HepG2 (cell line): ENCODE results near the gene C20orf202. TPM values are rescaled to one million over a fixed set of nuclear protein-coding genes. Genes with fewer than 3 reads are reported as not detected.

Source experiments
- ASH2L ChIP-seq: fragments of 300-600, 200-600 bp; sonication (generic); IDR thresholded peaks from 2 replicates; pipeline ENCODE4 v1.7.0; 2017; ENCODE audit warnings: low read depth, mild to moderate bottlenecking, moderate library complexity, mixed read lengths, low read length; ENCODE audit not compliant: insufficient read length
- CCAR2 ChIP-seq: fragments of 200-400 bp; formaldehyde crosslinking; optimal IDR thresholded peaks from 2 replicates; pipeline ENCODE3; 2018; ENCODE audit warnings: low read depth, mild to moderate bottlenecking, low read length, moderate library complexity
- EZH2 ChIP-seq: conservative IDR thresholded peaks from 2 replicates; pipeline ENCODE4 v1.6.1; 2012; ENCODE audit warnings: mild to moderate bottlenecking, low read depth, low read length, moderate library complexity
- FOXP1 ChIP-seq, 2 experiments: fragments of 450-650 bp in 1 of 2; IDR thresholded peaks; 2 replicates each; pipeline ENCODE4 v1.6.1; 2017 to 2018; ENCODE audit warnings: antibody characterized with exemption in 1 of 2
- GABPB1 ChIP-seq: IDR thresholded peaks from 2 replicates; pipeline ENCODE4 v1.6.1; 2016; ENCODE audit warnings: mild to moderate bottlenecking, missing genetic modification reagents, moderate library complexity, missing compliant biosample characterization
- HMG20A ChIP-seq: IDR thresholded peaks from 2 replicates; pipeline ENCODE4 v1.6.1; 2016; ENCODE audit warnings: borderline replicate concordance
- KAT2B ChIP-seq: fragments of 150-350 bp; IDR thresholded peaks from 2 replicates; pipeline ENCODE4 v1.6.1; 2014; ENCODE audit warnings: low read depth, low read length, borderline replicate concordance
- NCOA2 ChIP-seq: sonication (generic); formaldehyde crosslinking; IDR thresholded peaks from 2 replicates; pipeline ENCODE4 v1.8.0; 2022; ENCODE audit warnings: inconsistent platforms
- NFKBIZ ChIP-seq: IDR thresholded peaks from 2 replicates; pipeline ENCODE4 v1.6.1; 2018; ENCODE audit warnings: missing genetic modification reagents, missing compliant biosample characterization
- PRMT3 ChIP-seq: sonication (generic); formaldehyde crosslinking; IDR thresholded peaks from 2 replicates; pipeline ENCODE4 v1.8.1; 2022; ENCODE audit warnings: low read depth, mild to moderate bottlenecking, moderate library complexity, missing genetic modification reagents, borderline replicate concordance
- RXRB ChIP-seq: IDR thresholded peaks from 2 replicates; pipeline ENCODE4 v1.6.1; 2016; ENCODE audit warnings: borderline replicate concordance, missing genetic modification reagents, missing compliant biosample characterization
- ZFP36L1 ChIP-seq: sonication (generic); formaldehyde crosslinking; IDR thresholded peaks from 2 replicates; pipeline ENCODE4 v1.8.0; 2022; ENCODE audit warnings: mild to moderate bottlenecking, missing genetic modification reagents, moderate library complexity
- ZNF34 ChIP-seq: sonication (generic); formaldehyde crosslinking; IDR thresholded peaks from 2 replicates; pipeline ENCODE4 v1.4.0; 2020; ENCODE audit warnings: mild to moderate bottlenecking, missing genetic modification reagents, borderline replicate concordance
- polyA plus RNA-seq, 8 experiments: library from polyadenylated mRNA; depleted of rRNA in 3 of 8; stranded (reverse) in 7 of 8; unstranded in 1 of 8; fragments of >200 nt; fragmentation: Illumina TruSeq in 4 of 8; extraction: Trizol in 4 of 8; gene quantifications; 2 replicates each; pipeline versions ENCODE4 v1.2.1 to v1.2.3, GENCODE V29; 2011 to 2016; ENCODE audit warnings: low read depth in 4 of 8, missing spikeins in 1 of 8, mixed read lengths in 1 of 8; ENCODE audit not compliant: insufficient read depth in 1 of 8
- total RNA-seq, 5 experiments: library from RNA; depleted of rRNA; stranded (reverse); fragments of >200 nt; fragmentation: Illumina TruSeq; extraction: Trizol; gene quantifications; 2 replicates each; pipeline ENCODE4 v1.2.3, GENCODE V29; 2016; ENCODE audit warnings: low read depth in 1 of 5
- TF ChIP-seq, protein P1 (sequence below): sonication (generic); formaldehyde crosslinking; IDR thresholded peaks from 2 replicates; pipeline ENCODE4 v1.5.1; 2020; ENCODE audit warnings: missing genetic modification reagents, mild to moderate bottlenecking, borderline replicate concordance
- TF ChIP-seq, protein P2 (sequence below): sonication (generic); formaldehyde crosslinking; IDR thresholded peaks from 2 replicates; pipeline ENCODE4 v1.4.0; 2020; ENCODE audit warnings: missing genetic modification reagents
- TF ChIP-seq, protein P3 (sequence below): sonication (generic); formaldehyde crosslinking; IDR thresholded peaks from 2 replicates; pipeline ENCODE4 v1.4.0; 2020; ENCODE audit warnings: missing genetic modification reagents, borderline replicate concordance
- TF ChIP-seq, protein P4 (sequence below): sonication (generic); formaldehyde crosslinking; IDR thresholded peaks from 2 replicates; pipeline ENCODE4 v1.9.0; 2021; ENCODE audit warnings: missing genetic modification reagents, borderline replicate concordance

The C20orf202 gene
- total and polyA plus RNA-seq, 2 of the 13 experiments (the other 11 are each of a cell fraction or from before 2014, with no cell fraction given), result 0.20 to 1.2 TPM

DNA sequence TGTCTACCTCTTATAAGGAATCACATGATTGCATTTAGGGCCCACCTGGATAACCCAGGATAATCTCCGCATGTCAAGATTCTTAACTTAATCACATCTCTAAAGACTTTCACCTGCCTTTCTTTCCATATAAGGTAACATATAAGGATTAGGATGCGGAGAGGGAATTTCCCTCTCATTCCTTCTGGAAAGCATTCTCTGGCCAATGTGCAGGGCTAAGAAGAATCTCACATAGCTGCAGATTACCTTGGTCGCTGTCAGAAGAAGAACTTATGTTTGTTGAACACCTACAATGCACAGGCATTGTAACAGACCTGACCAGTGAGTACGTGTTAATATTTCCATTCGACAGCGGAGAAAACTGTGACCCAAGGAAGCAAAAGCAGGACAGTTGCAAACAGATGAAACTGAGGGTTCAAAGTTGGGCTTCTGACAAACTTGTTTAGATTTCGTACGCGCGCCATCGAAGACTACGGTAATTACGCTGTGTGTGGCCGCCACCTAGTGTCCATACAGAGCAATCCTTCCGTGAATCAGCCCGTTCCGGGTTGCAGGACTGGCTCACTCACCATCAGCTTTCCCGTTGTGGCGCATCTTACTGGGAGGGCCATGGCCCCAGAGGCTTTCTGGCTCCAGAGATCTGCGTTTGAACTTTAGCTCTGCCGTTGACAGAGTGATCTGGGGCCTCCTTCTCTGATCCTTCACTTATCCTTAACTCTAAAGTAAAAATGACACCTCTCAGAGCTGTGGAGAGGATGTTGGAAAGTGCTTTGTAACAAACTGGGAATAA lies 9.5 kb downstream of the C20orf202 start (continued):
- TF ChIP-seq NFKBIZ (CRISPR knock-in tag), result no peak
- TF ChIP-seq, protein P1, sequence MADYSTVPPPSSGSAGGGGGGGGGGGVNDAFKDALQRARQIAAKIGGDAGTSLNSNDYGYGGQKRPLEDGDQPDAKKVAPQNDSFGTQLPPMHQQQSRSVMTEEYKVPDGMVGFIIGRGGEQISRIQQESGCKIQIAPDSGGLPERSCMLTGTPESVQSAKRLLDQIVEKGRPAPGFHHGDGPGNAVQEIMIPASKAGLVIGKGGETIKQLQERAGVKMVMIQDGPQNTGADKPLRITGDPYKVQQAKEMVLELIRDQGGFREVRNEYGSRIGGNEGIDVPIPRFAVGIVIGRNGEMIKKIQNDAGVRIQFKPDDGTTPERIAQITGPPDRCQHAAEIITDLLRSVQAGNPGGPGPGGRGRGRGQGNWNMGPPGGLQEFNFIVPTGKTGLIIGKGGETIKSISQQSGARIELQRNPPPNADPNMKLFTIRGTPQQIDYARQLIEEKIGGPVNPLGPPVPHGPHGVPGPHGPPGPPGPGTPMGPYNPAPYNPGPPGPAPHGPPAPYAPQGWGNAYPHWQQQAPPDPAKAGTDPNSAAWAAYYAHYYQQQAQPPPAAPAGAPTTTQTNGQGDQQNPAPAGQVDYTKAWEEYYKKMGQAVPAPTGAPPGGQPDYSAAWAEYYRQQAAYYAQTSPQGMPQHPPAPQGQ (CRISPR knock-in tag), result 0 out of 2 replicates have a peak, but pooled peaks have one; percentile 51
- TF ChIP-seq FOXP1 (IDR thresholded peaks at IDR 0.05), result no peak
- no peak; the same call in 1 of the 2 replicates for TF ChIP-seq FOXP1 (CRISPR knock-in tag; IDR thresholded peaks at IDR 0.05)
- TF ChIP-seq KAT2B, result no peak
- TF ChIP-seq, protein P2, sequence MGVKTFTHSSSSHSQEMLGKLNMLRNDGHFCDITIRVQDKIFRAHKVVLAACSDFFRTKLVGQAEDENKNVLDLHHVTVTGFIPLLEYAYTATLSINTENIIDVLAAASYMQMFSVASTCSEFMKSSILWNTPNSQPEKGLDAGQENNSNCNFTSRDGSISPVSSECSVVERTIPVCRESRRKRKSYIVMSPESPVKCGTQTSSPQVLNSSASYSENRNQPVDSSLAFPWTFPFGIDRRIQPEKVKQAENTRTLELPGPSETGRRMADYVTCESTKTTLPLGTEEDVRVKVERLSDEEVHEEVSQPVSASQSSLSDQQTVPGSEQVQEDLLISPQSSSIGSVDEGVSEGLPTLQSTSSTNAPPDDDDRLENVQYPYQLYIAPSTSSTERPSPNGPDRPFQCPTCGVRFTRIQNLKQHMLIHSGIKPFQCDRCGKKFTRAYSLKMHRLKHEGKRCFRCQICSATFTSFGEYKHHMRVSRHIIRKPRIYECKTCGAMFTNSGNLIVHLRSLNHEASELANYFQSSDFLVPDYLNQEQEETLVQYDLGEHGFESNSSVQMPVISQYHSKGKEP (CRISPR knock-in tag), result no peak
- peak; percentile 34; the same call in 1 of the 2 replicates for TF ChIP-seq GABPB1 (CRISPR knock-in tag)
- TF ChIP-seq ZNF34 (CRISPR knock-in tag), result no peak
- peak; percentile 28; the same call in 1 of the 2 replicates for TF ChIP-seq NCOA2 (CRISPR knock-in tag)
- peak; percentile 66 for TF ChIP-seq RXRB (CRISPR knock-in tag)
- TF ChIP-seq, protein P3, sequence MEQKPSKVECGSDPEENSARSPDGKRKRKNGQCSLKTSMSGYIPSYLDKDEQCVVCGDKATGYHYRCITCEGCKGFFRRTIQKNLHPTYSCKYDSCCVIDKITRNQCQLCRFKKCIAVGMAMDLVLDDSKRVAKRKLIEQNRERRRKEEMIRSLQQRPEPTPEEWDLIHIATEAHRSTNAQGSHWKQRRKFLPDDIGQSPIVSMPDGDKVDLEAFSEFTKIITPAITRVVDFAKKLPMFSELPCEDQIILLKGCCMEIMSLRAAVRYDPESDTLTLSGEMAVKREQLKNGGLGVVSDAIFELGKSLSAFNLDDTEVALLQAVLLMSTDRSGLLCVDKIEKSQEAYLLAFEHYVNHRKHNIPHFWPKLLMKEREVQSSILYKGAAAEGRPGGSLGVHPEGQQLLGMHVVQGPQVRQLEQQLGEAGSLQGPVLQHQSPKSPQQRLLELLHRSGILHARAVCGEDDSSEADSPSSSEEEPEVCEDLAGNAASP, result no peak
- peak; percentile 88 for TF ChIP-seq ZFP36L1 (CRISPR knock-in tag)
- no peak for TF ChIP-seq EZH2
- no peak for TF ChIP-seq CCAR2
- TF ChIP-seq PRMT3 (CRISPR knock-in tag), result no peak
- no peak for TF ChIP-seq HMG20A (CRISPR knock-in tag)
- TF ChIP-seq, protein P4, sequence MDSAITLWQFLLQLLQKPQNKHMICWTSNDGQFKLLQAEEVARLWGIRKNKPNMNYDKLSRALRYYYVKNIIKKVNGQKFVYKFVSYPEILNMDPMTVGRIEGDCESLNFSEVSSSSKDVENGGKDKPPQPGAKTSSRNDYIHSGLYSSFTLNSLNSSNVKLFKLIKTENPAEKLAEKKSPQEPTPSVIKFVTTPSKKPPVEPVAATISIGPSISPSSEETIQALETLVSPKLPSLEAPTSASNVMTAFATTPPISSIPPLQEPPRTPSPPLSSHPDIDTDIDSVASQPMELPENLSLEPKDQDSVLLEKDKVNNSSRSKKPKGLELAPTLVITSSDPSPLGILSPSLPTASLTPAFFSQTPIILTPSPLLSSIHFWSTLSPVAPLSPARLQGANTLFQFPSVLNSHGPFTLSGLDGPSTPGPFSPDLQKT (CRISPR knock-in tag), result no peak
- peak; percentile 59 for TF ChIP-seq ASH2L
